NOMO-1 treated with DMSO at 0.1 percent for 48 hours (cell line): ENCODE data around the gene LRP1-AS.
A peak's percentile ranks its signal among the peaks of the same experiment; 100 is the strongest.

Experiments used
- DNase-seq: peaks from one replicate; lab custom pipeline; 2025; ENCODE audit not compliant: unreplicated experiment; lab: John Stamatoyannopoulos, UW

The LRP1-AS gene

GRCh38 chr12:57146961-57147944, at the start of gene LRP1-AS:
TSS of gene LRP1-AS (minus strand) at chr12:57147619.
- DNase-seq: peak; percentile 22

GRCh38 chr12:57196956-57197355, 49.5 kb upstream of the LRP1-AS start:
- no peak for DNase-seq

- no peak for DNase-seq
Observed at GRCh38 chr12:57196439-57196838, 49.0 kb upstream of the LRP1-AS start.

GRCh38 chr12:57195611-57196371, 48.4 kb upstream of the LRP1-AS start:
- DNase-seq: no peak

GRCh38 chr12:57195186-57195585, 47.8 kb upstream of the LRP1-AS start:
- DNase-seq: no peak

- DNase-seq: no peak
Observed at GRCh38 chr12:57194253-57194652, 46.8 kb upstream of the LRP1-AS start.

- DNase-seq: no peak
Observed at GRCh38 chr12:57193706-57194245, 46.4 kb upstream of the LRP1-AS start.

GRCh38 chr12:57192920-57193319, 45.5 kb upstream of the LRP1-AS start:
- DNase-seq: no peak

GRCh38 chr12:57191410-57191809, 44.0 kb upstream of the LRP1-AS start:
- no peak for DNase-seq

- DNase-seq: no peak
Observed at GRCh38 chr12:57190821-57191220, 43.4 kb upstream of the LRP1-AS start.

- DNase-seq: no peak
Observed at GRCh38 chr12:57190037-57190436, 42.6 kb upstream of the LRP1-AS start.

- DNase-seq: no peak
Observed at GRCh38 chr12:57188090-57188425, 40.6 kb upstream of the LRP1-AS start.

GRCh38 chr12:57187222-57188089, 40.0 kb upstream of the LRP1-AS start:
- DNase-seq: no peak

GRCh38 chr12:57185906-57186508, 38.6 kb upstream of the LRP1-AS start:
- no peak for DNase-seq

GRCh38 chr12:57185403-57185802, 38.0 kb upstream of the LRP1-AS start:
- DNase-seq: no peak

GRCh38 chr12:57183939-57184725, 36.7 kb upstream of the LRP1-AS start:
- no peak for DNase-seq

GRCh38 chr12:57182918-57183575, 35.6 kb upstream of the LRP1-AS start:
- peak; percentile 59 for DNase-seq

GRCh38 chr12:57181561-57182155, 34.2 kb upstream of the LRP1-AS start:
- DNase-seq: no peak

GRCh38 chr12:57181072-57181471, 33.7 kb upstream of the LRP1-AS start:
- DNase-seq: no peak
